GM19035 (cell line): Measurements from ENCODE around the gene KRTAP3-3.
"Not testable (repeated sequence)": the region's sequence is repeated elsewhere in the genome, so short reads cannot be mapped to it uniquely, and the experiment has no call there.

Experiments used
- ATAC-seq: cut with Tn5 transposase; IDR thresholded peaks from one replicate; pipeline ENCODE4 v1.9.1; 2021; ENCODE audit not compliant: unreplicated experiment

The KRTAP3-3 gene

DNA sequence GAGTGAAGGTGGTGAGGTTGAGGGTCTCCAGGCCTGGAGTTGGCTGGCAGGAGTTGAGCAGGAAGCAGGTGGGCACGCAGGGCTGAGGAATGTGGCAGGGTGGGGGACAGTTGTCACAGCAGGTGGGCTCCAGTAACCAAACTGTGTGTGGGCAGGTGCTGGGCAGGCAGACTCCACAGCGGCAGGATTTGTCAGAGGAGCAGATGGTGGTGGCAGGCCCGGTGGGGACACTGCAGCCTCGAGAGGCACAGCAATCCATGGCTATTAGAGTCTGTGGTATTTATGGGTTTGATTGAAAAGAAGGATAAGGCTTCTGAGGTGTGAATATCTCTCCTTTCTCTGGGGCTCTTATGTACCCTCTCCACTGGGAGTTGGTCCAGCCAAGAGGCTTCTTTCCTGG is at the start of gene KRTAP3-3:
TSS of gene KRTAP3-3 (minus strand) at position 326 of the 400 bp plus-strand sequence. CDS start at position 259, 67 bp downstream.
- no peak for ATAC-seq

- ATAC-seq, result no peak
These were observed 49.0 kb upstream of the KRTAP3-3 start for GRCh38 chr17:41042953-41043352.

DNA sequence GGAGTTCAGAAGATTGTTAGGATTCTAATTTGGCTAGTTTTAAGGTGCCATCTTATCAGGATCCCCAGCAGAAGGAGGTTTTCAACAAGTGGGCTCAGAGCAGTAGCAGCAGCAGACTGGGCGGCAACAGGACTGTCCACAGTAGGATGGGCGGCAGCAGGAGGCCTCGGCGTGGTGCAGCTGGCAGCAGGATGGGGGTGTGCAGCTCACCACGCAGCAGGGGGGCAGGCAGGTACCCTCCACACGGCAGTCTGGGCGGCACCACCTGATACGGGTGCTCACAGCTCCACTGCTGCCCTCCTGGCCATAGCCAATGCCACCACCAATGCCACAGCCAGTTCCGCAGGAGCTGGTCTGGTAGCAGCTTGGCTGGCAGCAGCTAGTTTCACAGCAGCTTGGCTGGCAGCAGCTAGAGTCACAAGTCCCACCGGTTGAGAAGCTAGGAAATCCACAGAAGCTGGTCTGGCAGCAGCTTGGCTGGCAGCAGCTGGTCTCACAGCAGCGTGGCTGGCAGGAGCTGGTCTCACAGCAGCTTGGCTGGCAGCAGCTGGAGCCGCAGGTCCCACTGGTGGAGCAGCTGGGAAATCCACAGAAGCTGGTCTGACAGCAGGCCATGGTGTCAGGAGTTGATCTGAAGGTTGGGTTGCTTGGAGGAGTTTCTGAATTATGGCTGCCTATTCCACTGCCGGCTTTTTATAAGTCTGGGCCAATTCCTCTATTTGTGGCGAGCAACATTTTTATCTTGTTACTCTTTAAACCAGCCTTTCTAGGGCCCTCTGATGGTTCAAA is 47.0 kb upstream of the KRTAP3-3 start, which contains the start of gene KRTAP1-1:
TSS of gene KRTAP1-1 (minus strand) at position 668 of the 789 bp plus-strand sequence. CDS start at position 615, 53 bp downstream.
- ATAC-seq, result not testable (repeated sequence)

DNA sequence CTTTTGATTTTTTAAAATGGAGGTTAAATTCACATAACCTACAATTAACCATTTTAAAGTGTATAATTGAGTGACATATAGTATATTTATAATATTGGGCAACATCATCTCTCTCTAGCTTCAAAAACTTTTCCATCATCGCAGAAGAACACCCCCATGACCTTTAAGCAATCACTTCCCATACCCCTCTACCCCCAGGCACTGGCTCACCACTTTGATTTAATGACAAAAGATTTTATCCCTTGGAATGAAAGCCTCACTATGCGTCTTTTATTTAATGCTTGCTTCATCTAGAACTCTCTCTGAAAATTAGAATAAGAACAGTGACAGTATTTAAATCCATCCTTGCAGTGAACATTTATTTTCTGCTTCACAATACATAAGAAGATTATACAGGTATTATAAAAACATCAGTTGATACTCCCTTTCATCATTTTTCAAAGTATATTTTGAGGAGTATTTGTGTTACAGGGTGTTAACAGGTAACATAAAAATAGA is 43.9 kb upstream of the KRTAP3-3 start:
- ATAC-seq, result no peak

DNA sequence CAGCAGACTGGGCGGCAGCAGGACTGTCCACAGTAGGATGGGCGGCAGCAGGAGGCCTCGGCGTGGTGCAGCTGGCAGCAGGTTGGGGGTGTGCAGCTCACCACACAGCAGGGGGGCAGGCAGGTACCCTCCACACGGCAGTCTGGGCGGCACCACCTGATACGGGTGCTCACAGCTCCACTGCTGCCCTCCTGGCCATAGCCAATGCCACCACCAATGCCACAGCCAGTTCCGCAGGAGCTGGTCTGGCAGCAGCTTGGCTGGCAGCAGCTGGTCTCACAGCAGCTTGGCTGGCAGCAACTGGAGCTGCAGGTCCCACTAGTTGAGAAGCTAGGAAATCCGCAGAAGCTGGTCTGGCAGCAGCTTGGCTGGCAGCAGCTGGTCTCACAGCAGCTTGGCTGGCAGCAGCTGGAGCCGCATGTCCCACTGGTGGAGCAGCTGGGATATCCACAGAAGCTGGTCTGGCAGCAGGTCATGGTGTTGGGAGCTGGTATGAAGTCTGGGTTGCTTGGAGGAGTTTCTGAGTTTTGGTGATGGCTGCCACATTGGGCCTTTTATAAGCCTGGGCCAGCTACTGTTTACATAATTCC is 40.5 kb upstream of the KRTAP3-3 start, which contains the start of gene KRTAP1-3:
TSS of gene KRTAP1-3 (minus strand) at position 529 of the 590 bp plus-strand sequence. CDS start at position 476, 53 bp downstream.
- not testable (repeated sequence) for ATAC-seq

GRCh38 chr17:41029633-41030245 is 35.8 kb upstream of the KRTAP3-3 start, which contains the start of gene KRTAP1-4:
TSS of gene KRTAP1-4 (minus strand) at chr17:41030195. CDS start at chr17:41030078, 117 bp downstream.
- ATAC-seq, result no peak

- ATAC-seq, result no peak
These were observed 32.9 kb upstream of the KRTAP3-3 start, which contains the start of gene KRTAP1-5 for GRCh38 chr17:41026715-41027471. TSS of gene KRTAP1-5 (minus strand) at chr17:41027208. CDS start at chr17:41027155, 53 bp downstream.

- no peak for ATAC-seq
These were observed 30.7 kb upstream of the KRTAP3-3 start for GRCh38 chr17:41024697-41025096.

- ATAC-seq, result no peak
These were observed 26.4 kb upstream of the KRTAP3-3 start for GRCh38 chr17:41020336-41020735.

GRCh38 chr17:41019415-41019814 is 25.5 kb upstream of the KRTAP3-3 start:
- ATAC-seq, result no peak

GRCh38 chr17:41018541-41018940 is 24.6 kb upstream of the KRTAP3-3 start:
- no peak for ATAC-seq

- ATAC-seq, result no peak
These were observed 22.7 kb upstream of the KRTAP3-3 start for GRCh38 chr17:41016578-41017215.

DNA sequence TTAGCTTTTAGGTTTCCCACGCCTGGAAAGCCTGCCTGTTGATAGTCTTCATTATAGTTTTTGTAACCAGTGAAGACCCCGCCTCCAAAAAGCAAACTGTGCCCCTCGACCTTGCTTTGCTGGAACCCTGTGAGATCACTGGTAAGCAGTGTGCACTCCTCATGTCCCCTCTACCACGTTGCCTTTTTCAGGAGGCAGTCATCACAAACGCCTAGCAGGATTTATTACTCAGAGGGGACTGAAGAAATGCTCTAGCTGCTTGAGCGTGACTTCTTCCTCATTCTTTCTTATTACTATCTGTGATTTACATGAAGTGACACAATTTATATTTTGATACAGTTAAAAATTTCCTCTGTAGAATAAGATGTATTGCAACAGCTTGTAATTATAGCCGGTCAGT is 21.5 kb upstream of the KRTAP3-3 start:
- no peak for ATAC-seq

DNA sequence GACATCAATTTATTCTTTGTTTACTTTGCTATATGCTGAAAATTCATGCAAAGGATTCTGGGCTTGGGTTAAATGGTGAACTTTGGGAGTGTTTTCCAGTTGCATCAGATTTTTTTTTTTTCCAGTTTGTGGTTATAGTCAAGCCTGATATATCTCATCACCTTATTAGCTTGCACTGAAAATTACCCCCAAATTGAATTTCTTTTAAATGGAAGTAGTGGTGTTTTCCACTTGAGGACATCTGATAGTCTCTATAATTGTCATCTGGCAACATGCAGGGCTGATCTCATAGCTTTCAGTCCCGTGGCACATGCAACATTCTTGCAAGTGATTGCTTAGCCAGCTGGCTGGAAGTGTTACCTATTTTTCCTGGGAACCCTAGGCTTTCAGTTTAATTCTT is 19.6 kb upstream of the KRTAP3-3 start:
- ATAC-seq, result no peak

GRCh38 chr17:41013181-41013580 is 19.2 kb upstream of the KRTAP3-3 start:
- ATAC-seq, result no peak

DNA sequence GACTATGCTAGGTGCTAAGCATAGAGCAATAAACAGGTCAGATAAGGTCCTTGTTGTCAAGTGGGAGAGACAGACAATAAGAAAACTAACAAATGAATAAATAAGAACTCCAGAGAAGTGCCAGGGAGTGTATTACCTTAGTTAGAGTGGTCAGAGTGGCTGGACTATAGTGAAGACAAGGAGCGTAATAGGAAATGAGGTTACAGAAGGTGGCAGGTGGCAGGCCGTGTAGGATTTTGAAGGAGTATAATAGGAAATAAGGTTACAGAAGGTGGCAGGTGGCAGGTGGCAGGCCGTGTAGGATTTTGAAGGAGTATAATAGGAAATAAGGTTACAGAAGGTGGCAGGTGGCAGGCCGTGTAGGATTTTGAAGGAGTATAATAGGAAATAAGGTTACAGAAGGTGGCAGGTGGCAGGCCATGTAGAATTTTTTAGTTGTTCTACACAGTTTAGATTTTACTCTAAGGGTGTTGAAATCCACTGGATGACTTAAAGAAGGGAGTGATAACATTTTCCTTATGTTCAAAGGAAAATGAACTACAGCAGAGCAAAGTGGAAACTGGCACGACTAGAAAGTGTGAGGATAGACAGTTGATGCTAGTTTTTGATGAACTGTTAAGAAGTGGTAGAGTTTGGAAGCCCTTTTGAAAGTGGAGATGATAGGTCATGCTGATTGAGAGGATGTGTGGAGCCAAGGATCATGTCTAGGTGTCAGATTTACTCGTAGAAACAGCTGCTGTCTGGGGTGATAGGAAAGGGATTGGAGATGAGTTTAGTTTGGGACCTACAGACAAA is 18.6 kb upstream of the KRTAP3-3 start:
- ATAC-seq, result no peak

DNA sequence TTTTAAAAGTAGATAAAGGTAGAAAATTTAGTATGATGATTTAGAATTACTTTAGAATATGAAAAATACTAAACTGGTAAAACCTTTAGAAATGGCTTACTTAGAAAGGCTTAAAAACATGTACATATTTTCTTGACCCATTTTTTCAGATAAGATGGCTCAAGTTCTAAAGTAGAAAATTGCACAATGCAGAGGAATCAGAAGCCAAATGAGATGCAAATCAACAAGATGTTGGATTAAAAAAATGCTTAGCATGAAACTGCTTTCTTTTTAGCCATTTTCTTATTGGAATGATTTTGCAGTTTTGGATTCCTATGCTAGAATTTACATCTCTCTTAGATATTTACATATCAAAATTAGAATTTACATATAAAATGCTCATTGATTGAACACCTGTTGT is 16.5 kb upstream of the KRTAP3-3 start:
- ATAC-seq, result no peak

- no peak for ATAC-seq
These were observed 16.0 kb upstream of the KRTAP3-3 start for GRCh38 chr17:41009936-41010335.

DNA sequence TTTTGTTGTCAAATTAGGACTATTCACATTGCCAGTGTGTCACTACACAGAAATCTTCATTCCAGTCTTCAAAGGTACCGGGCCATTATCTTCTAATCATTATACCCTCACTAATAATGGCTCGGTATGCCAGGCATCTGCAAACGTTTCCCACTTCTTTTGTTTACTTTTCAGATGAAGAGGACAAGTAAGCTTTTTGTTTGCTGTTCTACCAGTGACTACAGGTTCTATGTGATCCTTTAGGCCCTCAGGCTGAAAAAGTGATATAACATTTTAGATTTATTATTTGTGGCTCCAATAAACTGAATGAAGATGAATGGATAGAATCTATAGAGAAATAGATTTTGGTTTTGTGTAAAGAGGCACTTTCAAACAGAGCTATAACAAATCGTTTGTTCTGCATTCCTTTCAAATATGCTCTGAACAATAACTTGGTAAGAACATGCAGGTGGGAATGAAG is 15.4 kb upstream of the KRTAP3-3 start:
- no peak for ATAC-seq
